HEK293T (cell line): Measurements from ENCODE around the gene NDE1.

Experiments used
- ARNT ChIP-seq: fragments of 450-650 bp; IDR thresholded peaks from 2 replicates; pipeline ENCODE4 v1.6.1; 2017; ENCODE audit warnings: mild to moderate bottlenecking
- FOXA1 ChIP-seq: fragments of 450-650 bp; IDR thresholded peaks from 2 replicates; pipeline ENCODE4 v1.6.1; 2016; ENCODE audit warnings: mild to moderate bottlenecking
- FOXK2 ChIP-seq: fragments of 450-650 bp; IDR thresholded peaks from 2 replicates; pipeline ENCODE4 v1.6.1; 2016; ENCODE audit warnings: mild to moderate bottlenecking
- NFRKB ChIP-seq: fragments of 450-650 bp; IDR thresholded peaks from 2 replicates; pipeline ENCODE4 v1.6.1; 2016; ENCODE audit warnings: mild to moderate bottlenecking, moderate library complexity
- SP1 ChIP-seq: fragments of 450-650 bp; IDR thresholded peaks from 2 replicates; pipeline ENCODE4 v1.6.1; 2017
- SUZ12 ChIP-seq: fragments of 450-650 bp; IDR thresholded peaks from 2 replicates; pipeline ENCODE4 v1.6.1; 2016; ENCODE audit warnings: mild to moderate bottlenecking
- TARDBP ChIP-seq: fragments of 450-650 bp; IDR thresholded peaks from 2 replicates; pipeline ENCODE4 v1.6.1; 2016

- TF ChIP-seq SUZ12 (no peak), ARNT (no peak), TARDBP (no peak), SP1 (no peak), NFRKB (no peak), FOXK2 (no peak), FOXA1 (no peak)
These were observed 40.8 kb upstream of the NDE1 start for GRCh38 chr16:15609286-15609649.
